ENCODE data around the gene SMPD1. TPM values are rescaled to one million over a fixed set of nuclear protein-coding genes. Genes with fewer than 3 reads are reported as not detected.

SMPD1 gene
- total RNA-seq, 1 donor = 35.0 TPM

GRCh38 chr11:6420677-6421076 is 30.4 kb downstream of the SMPD1 start:
- no peak for DNase-seq (ENCODE audit: low read depth)
- no peak for TF ChIP-seq CTCF (IDR thresholded peaks at IDR 0.05; ENCODE audit: insufficient read depth, low read depth, low read length)
- H3K4me3 ChIP-seq (ENCODE audit: low read depth, low read length) = no peak overlapping the region

GRCh38 chr11:6427516-6427915 is 37.2 kb downstream of the SMPD1 start:
- no peak for TF ChIP-seq CTCF (IDR thresholded peaks at IDR 0.05; ENCODE audit: insufficient read depth, low read depth, low read length)
- no peak overlapping the region for H3K4me3 ChIP-seq (ENCODE audit: low read depth, low read length)
- no peak for DNase-seq (ENCODE audit: low read depth)

- DNase-seq (ENCODE audit: low read depth) = no peak
- TF ChIP-seq CTCF (IDR thresholded peaks at IDR 0.05; ENCODE audit: insufficient read depth, low read depth, low read length) = no peak
- H3K4me3 ChIP-seq (ENCODE audit: low read depth, low read length) = no peak overlapping the region
Observed at GRCh38 chr11:6431861-6432260, 41.6 kb downstream of the SMPD1 start.

GRCh38 chr11:6433998-6434660 is 43.9 kb downstream of the SMPD1 start:
- no peak overlapping the region for H3K4me3 ChIP-seq (ENCODE audit: low read depth, low read length)
- no peak for TF ChIP-seq CTCF (IDR thresholded peaks at IDR 0.05; ENCODE audit: insufficient read depth, low read depth, low read length)
- DNase-seq (ENCODE audit: low read depth) = no peak

GRCh38 chr11:6437423-6437822 is 47.1 kb downstream of the SMPD1 start:
- TF ChIP-seq CTCF (IDR thresholded peaks at IDR 0.05; ENCODE audit: insufficient read depth, low read depth, low read length) = no peak
- DNase-seq (ENCODE audit: low read depth) = no peak
- no peak overlapping the region for H3K4me3 ChIP-seq (ENCODE audit: low read depth, low read length)

- no peak for DNase-seq (ENCODE audit: low read depth)
- no peak for TF ChIP-seq CTCF (IDR thresholded peaks at IDR 0.05; ENCODE audit: insufficient read depth, low read depth, low read length)
- H3K4me3 ChIP-seq (ENCODE audit: low read depth, low read length) = no peak overlapping the region
Observed at GRCh38 chr11:6437993-6438392, 47.7 kb downstream of the SMPD1 start.

All from fibroblast of villous mesenchyme (primary cell).